GM10248 (cell line): ENCODE data around the gene PLLP.
A peak's percentile ranks its signal among the peaks of the same experiment; 100 is the strongest.

Experiments
- CTCF ChIA-PET: fragments of 300-600 bp; sonication (Branson Sonifier 250); formaldehyde crosslinking; extraction: SDS; loops from one replicate; lab custom pipeline; 2021; ENCODE audit warnings: antibody characterized with exemption; lab: Yijun Ruan, JAX
- POLR2A ChIA-PET: fragments of 350-650 bp; sonication (Branson Sonifier 250); formaldehyde crosslinking; extraction: SDS; loops from one replicate; lab custom pipeline; 2020; ENCODE audit warnings: antibody characterized with exemption; lab: Yijun Ruan, JAX
- DNase-seq: peaks from one replicate; pipeline ENCODE4 v3.0.0; 2012; ENCODE audit errors: extremely low spot score
- CTCF ChIP-seq: IDR thresholded peaks from 2 replicates; pipeline ENCODE4 v1.5.1; 2012; ENCODE audit warnings: mild to moderate bottlenecking, low read depth; ENCODE audit errors: extremely low read depth, missing control alignments, control extremely low read depth

Gene PLLP

GRCh38 chr16:57310801-57311200 is 26.3 kb upstream of the PLLP start:
- no peak for TF ChIP-seq CTCF
- DNase-seq: no peak
- POLR2A ChIA-PET: no interaction called here
- CTCF ChIA-PET: interaction anchor here (0.8 to 3.0 kb wide), 4 partner anchors 9 to 106 kb away, joined by 3 to 17 read pairs (median 3); no protein-coding TSS in a partner anchor

GRCh38 chr16:57308041-57308440 is 23.6 kb upstream of the PLLP start:
- no peak for TF ChIP-seq CTCF
- no peak for DNase-seq
- ChIA-PET CTCF (interaction anchor here (0.8 to 11.1 kb wide), 3 partner anchors 8 to 154 kb away, joined by 3 to 454 read pairs (median 5); partner anchors contain the start of gene POLR2C), POLR2A (no interaction called here)

GRCh38 chr16:57307365-57307764 is 22.9 kb upstream of the PLLP start:
- no peak for TF ChIP-seq CTCF
- no peak for DNase-seq
- POLR2A ChIA-PET: no interaction called here
- CTCF ChIA-PET: interaction anchor here (11.1 kb wide), 1 partner anchor 111 kb away, joined by 454 read pairs; no protein-coding TSS in a partner anchor

- POLR2A ChIA-PET: no interaction called here
- CTCF ChIA-PET: interaction anchor here (11.1 kb wide), 1 partner anchor 112 kb away, joined by 454 read pairs; no protein-coding TSS in a partner anchor
- TF ChIP-seq CTCF: no peak
- no peak for DNase-seq
These were observed 22.3 kb upstream of the PLLP start for GRCh38 chr16:57306676-57307341.

GRCh38 chr16:57305159-57305811 is 20.8 kb upstream of the PLLP start:
- CTCF ChIA-PET: interaction anchor here (1.5 to 11.1 kb wide), 4 partner anchors 9 to 113 kb away, joined by 4 to 454 read pairs (median 6); no protein-coding TSS in a partner anchor
- no peak for TF ChIP-seq CTCF
- no peak for DNase-seq
- POLR2A ChIA-PET: no interaction called here

- no peak for TF ChIP-seq CTCF
- ChIA-PET CTCF (interaction anchor here (0.8 to 11.1 kb wide), 12 partner anchors 10 to 137 kb away, joined by 3 to 454 read pairs (median 5); no protein-coding TSS in a partner anchor), POLR2A (interaction anchor here (0.6 to 0.9 kb wide), 3 partner anchors 35 to 121 kb away, joined by 3 read pairs; no protein-coding TSS in a partner anchor)
- peak; percentile 62 for DNase-seq
These were observed 19.9 kb upstream of the PLLP start for GRCh38 chr16:57304169-57305061.
